Measurements from ENCODE around the gene MYBBP1A.

DNA sequence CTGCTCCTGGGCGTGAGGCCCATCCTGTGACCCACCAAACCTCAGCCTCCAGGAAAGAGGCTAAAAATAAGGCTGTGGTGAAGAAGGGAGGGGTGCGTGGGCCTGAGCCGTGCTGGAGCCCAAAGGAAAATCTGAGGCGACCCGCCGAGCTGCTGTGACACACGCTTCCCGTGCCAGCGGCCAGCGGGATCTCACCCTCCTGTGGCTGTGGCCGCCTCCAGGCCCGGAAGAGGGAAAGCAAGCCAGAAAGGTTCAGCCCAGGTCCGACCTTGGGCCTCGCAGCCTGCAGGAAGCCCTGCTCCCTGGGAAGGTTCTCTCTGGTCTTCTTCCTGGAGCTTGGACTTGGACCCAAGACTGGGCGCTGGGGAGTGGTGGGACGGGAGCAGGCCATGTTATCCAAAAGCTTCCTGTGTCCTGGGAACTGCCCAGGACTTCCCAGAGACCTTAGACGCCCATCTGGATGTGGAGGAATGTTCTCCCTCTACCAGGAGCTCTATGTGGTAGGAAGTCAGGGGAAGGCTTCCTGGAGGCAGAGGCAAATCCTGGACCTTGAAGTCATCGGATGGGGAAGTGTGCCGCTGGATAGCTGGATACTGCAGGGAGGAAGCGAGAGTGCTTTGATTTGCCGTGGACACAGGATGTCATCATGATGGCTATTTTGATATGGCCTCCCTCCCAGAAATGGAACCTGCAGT, 45.1 kb downstream of the MYBBP1A start:
- TF ChIP-seq EZH2 (IDR thresholded peaks at IDR 0.05; ENCODE audit: borderline replicate concordance) (no peak), EZH2phosphoT487 (IDR thresholded peaks at IDR 0.05; ENCODE audit: low read depth, severe bottlenecking, unreplicated experiment) (no peak)
- TF ChIP-seq, protein P1, sequence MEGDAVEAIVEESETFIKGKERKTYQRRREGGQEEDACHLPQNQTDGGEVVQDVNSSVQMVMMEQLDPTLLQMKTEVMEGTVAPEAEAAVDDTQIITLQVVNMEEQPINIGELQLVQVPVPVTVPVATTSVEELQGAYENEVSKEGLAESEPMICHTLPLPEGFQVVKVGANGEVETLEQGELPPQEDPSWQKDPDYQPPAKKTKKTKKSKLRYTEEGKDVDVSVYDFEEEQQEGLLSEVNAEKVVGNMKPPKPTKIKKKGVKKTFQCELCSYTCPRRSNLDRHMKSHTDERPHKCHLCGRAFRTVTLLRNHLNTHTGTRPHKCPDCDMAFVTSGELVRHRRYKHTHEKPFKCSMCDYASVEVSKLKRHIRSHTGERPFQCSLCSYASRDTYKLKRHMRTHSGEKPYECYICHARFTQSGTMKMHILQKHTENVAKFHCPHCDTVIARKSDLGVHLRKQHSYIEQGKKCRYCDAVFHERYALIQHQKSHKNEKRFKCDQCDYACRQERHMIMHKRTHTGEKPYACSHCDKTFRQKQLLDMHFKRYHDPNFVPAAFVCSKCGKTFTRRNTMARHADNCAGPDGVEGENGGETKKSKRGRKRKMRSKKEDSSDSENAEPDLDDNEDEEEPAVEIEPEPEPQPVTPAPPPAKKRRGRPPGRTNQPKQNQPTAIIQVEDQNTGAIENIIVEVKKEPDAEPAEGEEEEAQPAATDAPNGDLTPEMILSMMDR (IDR thresholded peaks at IDR 0.05; ENCODE audit: poor library complexity), result no peak

Measured in hepatocyte (in vitro differentiated cells).